HCT116 (cell line): ENCODE data around the gene GRAMD4.

Experiments used
- CTCF ChIP-seq, 3 experiments: fragments of 200-600 bp in 1 of 3; sonication (generic) in 1 of 3; IDR thresholded peaks in 2 of 3; conservative IDR thresholded peaks in 1 of 3; 2 replicates each; pipeline ENCODE4 v1.5.1; 2012 to 2017; ENCODE audit warnings: low read depth in 2 of 3, low read length in 2 of 3, antibody characterized with exemption in 1 of 3, borderline replicate concordance in 1 of 3, control low read depth in 1 of 3, mild to moderate bottlenecking in 1 of 3, mixed read lengths in 1 of 3, mixed run types in 1 of 3, moderate library complexity in 1 of 3; ENCODE audit not compliant: insufficient read depth in 1 of 3
- EGR1 ChIP-seq: IDR thresholded peaks from 2 replicates; pipeline ENCODE4 v1.6.1; 2012; ENCODE audit warnings: low read depth
- EZH2 ChIP-seq: fragments of 200-600 bp; sonication (generic); IDR thresholded peaks from 2 replicates; pipeline ENCODE4 v1.6.1; 2017; ENCODE audit warnings: antibody characterized with exemption, mixed run types
- EZH2phosphoT487 ChIP-seq: fragments of 200-600 bp; IDR thresholded peaks from 2 replicates; pipeline ENCODE4 v1.6.1; 2018; ENCODE audit warnings: antibody characterized with exemption, borderline replicate concordance
- MAX ChIP-seq: IDR thresholded peaks from 2 replicates; pipeline ENCODE4 v1.6.1; 2012
- POLR2A ChIP-seq: IDR thresholded peaks from 2 replicates; pipeline ENCODE4 v1.7.0; 2011; ENCODE audit warnings: borderline replicate concordance; ENCODE audit not compliant: insufficient read depth, insufficient read length; ENCODE audit errors: extremely low read depth
- POLR2AphosphoS5 ChIP-seq: IDR thresholded peaks from 2 replicates; pipeline ENCODE4 v1.6.1; 2011; ENCODE audit warnings: mild to moderate bottlenecking, low read depth, low read length, moderate library complexity
- RAD21 ChIP-seq: IDR thresholded peaks from 2 replicates; pipeline ENCODE4 v1.6.1; 2012; ENCODE audit warnings: low read depth, mild to moderate bottlenecking
- REST ChIP-seq: IDR thresholded peaks from 2 replicates; pipeline ENCODE4 v1.6.1; 2012; ENCODE audit warnings: low read depth
- SIN3A ChIP-seq: IDR thresholded peaks from 2 replicates; pipeline ENCODE4 v1.6.1; 2012; ENCODE audit warnings: low read depth
- SP1 ChIP-seq: IDR thresholded peaks from 2 replicates; pipeline ENCODE4 v1.6.1; 2012; ENCODE audit warnings: low read depth
- TCF7L2 ChIP-seq: IDR thresholded peaks from 2 replicates; pipeline ENCODE4 v1.7.0; 2011; ENCODE audit warnings: borderline replicate concordance, inconsistent platforms; ENCODE audit not compliant: insufficient read depth, insufficient read length; ENCODE audit errors: extremely low read depth
- ZBTB33 ChIP-seq: IDR thresholded peaks from 2 replicates; pipeline ENCODE4 v1.6.1; 2011; ENCODE audit warnings: mild to moderate bottlenecking, low read length, moderate library complexity; ENCODE audit not compliant: insufficient replicate concordance; ENCODE audit errors: extremely low read depth
- ZNF274 ChIP-seq: fragments of 200-500 bp; sonication (Bioruptor generic); IDR thresholded peaks from 2 replicates; pipeline ENCODE4 v1.6.1; 2014; ENCODE audit warnings: mild to moderate bottlenecking, low read depth, low read length, inconsistent platforms

- TF ChIP-seq ZBTB33 (no peak), CTCF (IDR thresholded peaks at IDR 0.05 in 2 of 3, conservative IDR thresholded peaks at IDR 0.05 in 1 of 3; ENCODE audit: borderline replicate concordance in 1 of 3, insufficient read depth in 1 of 3, low read depth in 2 of 3, low read length in 2 of 3) (no peak), POLR2AphosphoS5 (no peak), MAX (no peak), EGR1 (no peak), POLR2A (no peak), RAD21 (no peak), EZH2phosphoT487 (no peak), REST (no peak), EZH2 (no peak), TCF7L2 (no peak), ZNF274 (no peak), SIN3A (no peak), SP1 (no peak)
Measured at GRCh38 chr22:46626911-46627805, 7.0 kb downstream of the GRAMD4 start.
